ENCODE data around the gene CUL7. TPM values are rescaled to one million over a fixed set of nuclear protein-coding genes. Genes with fewer than 3 reads are reported as not detected.

Gene CUL7
- total and polyA plus RNA-seq, 9 of the 15 experiments (the other 6 are each of a cell fraction or from before 2014, with no cell fraction given): 0.44 to 20.1 (median 8.6) TPM

DNA sequence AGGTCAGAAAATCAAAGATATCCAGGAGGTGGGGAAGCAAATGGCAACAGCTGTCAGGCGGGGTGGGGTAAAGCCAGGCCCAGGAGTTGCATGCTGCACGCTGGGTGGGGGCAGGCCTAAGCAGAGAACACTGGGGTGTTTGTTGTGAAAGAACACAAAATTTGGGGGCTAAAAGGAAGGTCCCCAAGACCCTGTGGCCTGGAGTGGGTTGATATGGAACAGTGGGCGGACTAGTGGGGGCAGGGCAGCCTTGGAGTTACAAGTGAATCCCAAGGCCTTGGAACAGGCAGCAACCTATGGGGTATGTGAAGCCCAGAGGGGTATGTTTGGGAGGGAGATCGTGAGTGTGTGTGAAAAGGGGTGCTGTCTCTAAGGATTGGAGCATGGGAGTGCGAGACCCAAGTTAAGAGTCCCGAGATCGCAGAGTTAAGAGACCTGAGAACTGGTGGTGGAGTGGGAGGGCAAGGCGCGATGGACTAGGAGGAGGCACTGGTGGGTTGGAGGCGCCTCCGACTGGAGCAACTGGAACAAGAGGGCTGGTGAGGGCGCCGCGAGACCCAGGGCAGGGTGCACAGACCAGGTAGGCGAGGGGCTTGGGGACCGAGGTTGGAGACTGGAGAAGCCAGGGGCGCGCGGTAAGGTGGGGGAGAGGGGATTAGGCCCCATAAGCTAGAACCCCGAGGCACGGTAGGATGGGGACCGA is 658 bp downstream of the CUL7 start (continued):
- TF ChIP-seq, protein P1, sequence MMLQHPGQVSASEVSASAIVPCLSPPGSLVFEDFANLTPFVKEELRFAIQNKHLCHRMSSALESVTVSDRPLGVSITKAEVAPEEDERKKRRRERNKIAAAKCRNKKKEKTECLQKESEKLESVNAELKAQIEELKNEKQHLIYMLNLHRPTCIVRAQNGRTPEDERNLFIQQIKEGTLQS (IDR thresholded peaks at IDR 0.05): no peak
- TF ChIP-seq, protein P1 (CRISPR knock-in tag; conservative IDR thresholded peaks at IDR 0.05): 0 out of 2 replicates have a peak, but pooled peaks have one; percentile 60
- peak; percentile 72 for TF ChIP-seq EGR1 (conservative IDR thresholded peaks at IDR 0.05)
- 0 out of 2 replicates have a peak, but pooled peaks have one; percentile 20 for TF ChIP-seq SMARCE1 (IDR thresholded peaks at IDR 0.05)
- TF ChIP-seq NFRKB (IDR thresholded peaks at IDR 0.05; ENCODE audit: low read depth): 0 out of 2 replicates have a peak, but pooled peaks have one; percentile 22
- TF ChIP-seq SMARCA4 (IDR thresholded peaks at IDR 0.05): peak; percentile 56
- TF ChIP-seq, protein P2, sequence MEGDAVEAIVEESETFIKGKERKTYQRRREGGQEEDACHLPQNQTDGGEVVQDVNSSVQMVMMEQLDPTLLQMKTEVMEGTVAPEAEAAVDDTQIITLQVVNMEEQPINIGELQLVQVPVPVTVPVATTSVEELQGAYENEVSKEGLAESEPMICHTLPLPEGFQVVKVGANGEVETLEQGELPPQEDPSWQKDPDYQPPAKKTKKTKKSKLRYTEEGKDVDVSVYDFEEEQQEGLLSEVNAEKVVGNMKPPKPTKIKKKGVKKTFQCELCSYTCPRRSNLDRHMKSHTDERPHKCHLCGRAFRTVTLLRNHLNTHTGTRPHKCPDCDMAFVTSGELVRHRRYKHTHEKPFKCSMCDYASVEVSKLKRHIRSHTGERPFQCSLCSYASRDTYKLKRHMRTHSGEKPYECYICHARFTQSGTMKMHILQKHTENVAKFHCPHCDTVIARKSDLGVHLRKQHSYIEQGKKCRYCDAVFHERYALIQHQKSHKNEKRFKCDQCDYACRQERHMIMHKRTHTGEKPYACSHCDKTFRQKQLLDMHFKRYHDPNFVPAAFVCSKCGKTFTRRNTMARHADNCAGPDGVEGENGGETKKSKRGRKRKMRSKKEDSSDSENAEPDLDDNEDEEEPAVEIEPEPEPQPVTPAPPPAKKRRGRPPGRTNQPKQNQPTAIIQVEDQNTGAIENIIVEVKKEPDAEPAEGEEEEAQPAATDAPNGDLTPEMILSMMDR (IDR thresholded peaks at IDR 0.05 in 2 of 3, conservative IDR thresholded peaks at IDR 0.05 in 1 of 3; ENCODE audit: insufficient read depth in 2 of 3, low read depth in 1 of 3, low read length in 3 of 3): peak in 1 of 3 experiments; percentile 10; a peak in 1 of 6 replicates
- peak; percentile 55; the same call in 1 of the 2 replicates for TF ChIP-seq NBN (IDR thresholded peaks at IDR 0.05; ENCODE audit: low read depth)
